ENCODE measurements around the gene NPLOC4.

The NPLOC4 gene

GRCh38 chr17:81561494-81561885 lies 75.4 kb downstream of the NPLOC4 start:
- Mint-ChIP-seq H3K4me1 (ENCODE audit: low read depth) (peaks cover 11% of the 10 kb centered on the region), H3K4me3 (no peak overlapping the region), H3K36me3 (ENCODE audit: low read depth) (peaks cover 54% of the 10 kb centered on the region), H3K9me3 (no peaks in the 10 kb centered on the region), H3K27me3 (no peaks in the 10 kb centered on the region), H3K27ac (no peak overlapping the region)

- Mint-ChIP-seq H3K36me3 (ENCODE audit: low read depth) (peaks cover 33% of the 10 kb centered on the region), H3K4me3 (no peak overlapping the region), H3K27me3 (no peaks in the 10 kb centered on the region), H3K9me3 (no peaks in the 10 kb centered on the region), H3K27ac (no peak overlapping the region), H3K4me1 (ENCODE audit: low read depth) (peaks cover 18% of the 10 kb centered on the region)
Observed at GRCh38 chr17:81558941-81559806, 77.7 kb downstream of the NPLOC4 start.

DNA sequence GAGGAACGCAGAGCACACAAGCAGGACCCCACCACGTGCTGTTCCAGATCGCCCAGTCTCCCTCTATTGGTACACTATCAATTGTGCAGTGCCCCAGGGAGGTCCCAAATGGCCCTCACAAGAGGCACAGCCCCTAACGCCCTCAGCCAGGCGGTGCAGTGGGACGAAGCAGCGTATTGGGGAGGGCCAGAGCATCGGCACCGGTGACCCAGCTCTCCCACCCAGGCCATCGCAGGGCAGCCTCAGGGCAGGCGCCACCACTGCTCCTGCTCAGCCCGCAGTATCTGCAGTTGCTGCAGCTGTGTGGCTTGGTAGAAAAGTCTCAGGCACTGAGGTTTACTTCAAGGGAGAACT lies 78.8 kb downstream of the NPLOC4 start:
- Mint-ChIP-seq H3K4me3 (no peak overlapping the region), H3K9me3 (no peaks in the 10 kb centered on the region), H3K27ac (no peak overlapping the region), H3K27me3 (no peaks in the 10 kb centered on the region), H3K36me3 (ENCODE audit: low read depth) (peaks cover 37% of the 10 kb centered on the region), H3K4me1 (ENCODE audit: low read depth) (peaks cover 28% of the 10 kb centered on the region)

DNA sequence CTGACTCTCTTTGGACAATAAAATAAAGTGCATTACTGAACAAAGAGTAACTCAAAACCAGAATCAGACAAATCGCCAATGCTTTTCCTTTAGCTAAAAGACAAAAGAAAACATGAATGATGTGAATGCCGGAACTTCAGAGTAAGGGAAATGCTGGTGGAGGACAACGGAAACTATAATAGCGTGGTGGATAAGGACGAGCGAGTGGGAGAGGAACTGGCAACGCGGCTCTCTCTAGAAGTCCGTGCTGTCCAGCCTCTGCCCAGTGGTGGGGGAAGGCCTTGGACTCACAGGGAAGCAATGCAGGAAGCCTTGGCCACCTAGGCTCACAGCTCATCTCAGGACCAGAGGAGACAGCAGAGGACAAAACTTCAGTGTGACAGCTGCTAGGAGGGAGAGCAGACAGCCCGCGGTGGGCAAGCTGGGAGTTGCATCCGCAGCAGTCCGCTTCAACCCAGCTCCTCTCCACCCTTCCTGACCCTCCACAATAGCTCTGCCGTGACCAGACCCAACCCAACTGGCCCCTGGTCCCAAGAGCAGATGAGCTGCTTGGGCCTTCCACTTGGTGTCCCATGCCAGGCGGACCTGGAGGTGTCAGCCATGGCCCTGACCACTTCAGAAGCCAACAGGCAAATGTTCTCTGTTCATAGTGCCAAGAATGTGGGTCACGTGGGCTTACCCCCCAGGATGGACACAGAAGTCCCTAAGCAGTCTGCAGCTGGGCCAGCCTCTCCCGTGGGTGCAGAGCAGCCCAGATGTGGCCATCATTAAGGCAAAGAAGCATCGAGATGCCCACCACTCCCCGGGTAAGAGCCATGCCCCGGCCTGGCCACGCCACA lies 79.4 kb downstream of the NPLOC4 start:
- Mint-ChIP-seq H3K36me3 (ENCODE audit: low read depth) (peaks cover 35% of the 10 kb centered on the region), H3K9me3 (no peaks in the 10 kb centered on the region), H3K27ac (no peak overlapping the region), H3K4me3 (no peak overlapping the region), H3K4me1 (ENCODE audit: low read depth) (peaks cover 30% of the 10 kb centered on the region), H3K27me3 (no peaks in the 10 kb centered on the region)

DNA sequence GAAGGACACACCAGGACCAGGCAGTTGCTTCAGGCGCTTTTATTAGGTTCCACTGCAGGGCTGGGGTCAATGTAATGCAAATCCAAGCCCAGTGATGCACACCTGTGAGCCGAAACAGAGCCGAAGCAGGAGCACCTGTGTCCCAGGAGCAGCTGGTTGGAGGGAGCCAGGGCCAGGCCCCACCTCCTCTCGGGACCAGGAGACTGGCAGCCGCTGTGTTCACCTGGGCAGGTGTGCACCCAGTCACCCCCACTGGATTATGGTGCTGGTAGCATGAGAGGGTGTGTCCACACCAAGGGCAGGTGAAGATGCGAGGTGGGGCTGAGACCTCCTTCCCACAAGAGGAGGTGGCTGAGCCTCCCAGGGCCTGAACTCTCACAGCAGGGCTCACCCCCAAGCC lies 80.0 kb downstream of the NPLOC4 start:
- Mint-ChIP-seq H3K4me3 (no peak overlapping the region), H3K4me1 (ENCODE audit: low read depth) (peaks cover 30% of the 10 kb centered on the region), H3K9me3 (no peaks in the 10 kb centered on the region), H3K36me3 (ENCODE audit: low read depth) (peaks cover 32% of the 10 kb centered on the region), H3K27me3 (no peaks in the 10 kb centered on the region), H3K27ac (no peak overlapping the region)

DNA sequence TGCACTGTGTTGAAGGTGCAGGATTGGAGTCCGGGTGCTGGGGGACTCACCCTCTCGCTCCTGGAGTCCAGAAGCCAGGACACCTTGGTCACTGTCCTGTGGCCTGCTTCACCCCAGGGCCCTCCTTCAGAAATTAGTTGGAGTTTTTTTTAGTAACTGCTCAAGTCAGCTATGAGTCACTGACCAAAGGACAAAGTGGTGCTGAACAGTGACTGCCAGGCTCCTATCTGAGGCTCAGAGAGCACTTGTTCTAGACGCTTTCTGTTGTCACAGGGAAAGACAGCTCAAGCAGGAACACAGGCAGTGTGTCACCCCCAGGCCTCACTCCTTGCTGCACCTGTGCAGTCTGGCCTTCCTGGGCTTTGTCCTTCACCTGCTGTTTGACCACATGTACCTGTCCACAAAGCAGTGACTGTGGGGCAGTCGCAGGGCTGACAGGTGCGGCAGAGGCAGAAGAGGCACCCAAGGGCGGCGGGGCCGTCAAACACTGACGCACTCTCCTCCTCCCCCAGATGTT lies 80.7 kb downstream of the NPLOC4 start:
- no peaks in the 10 kb centered on the region for H3K27me3 Mint-ChIP-seq
- peaks cover 31% of the 10 kb centered on the region for H3K36me3 Mint-ChIP-seq (ENCODE audit: low read depth)
- H3K4me1 Mint-ChIP-seq (ENCODE audit: low read depth): peaks cover 33% of the 10 kb centered on the region
- no peaks in the 10 kb centered on the region for H3K9me3 Mint-ChIP-seq
- peak overlapping the region; percentile 26 for H3K27ac Mint-ChIP-seq
- no peak overlapping the region for H3K4me3 Mint-ChIP-seq

GRCh38 chr17:81553616-81554181 lies 83.2 kb downstream of the NPLOC4 start:
- Mint-ChIP-seq H3K9me3 (no peaks in the 10 kb centered on the region), H3K4me3 (peak overlapping the region; percentile 88), H3K27ac (peak overlapping the region; percentile 91), H3K27me3 (no peaks in the 10 kb centered on the region), H3K4me1 (ENCODE audit: low read depth) (peaks cover 43% of the 10 kb centered on the region), H3K36me3 (ENCODE audit: low read depth) (peaks cover 28% of the 10 kb centered on the region)

DNA sequence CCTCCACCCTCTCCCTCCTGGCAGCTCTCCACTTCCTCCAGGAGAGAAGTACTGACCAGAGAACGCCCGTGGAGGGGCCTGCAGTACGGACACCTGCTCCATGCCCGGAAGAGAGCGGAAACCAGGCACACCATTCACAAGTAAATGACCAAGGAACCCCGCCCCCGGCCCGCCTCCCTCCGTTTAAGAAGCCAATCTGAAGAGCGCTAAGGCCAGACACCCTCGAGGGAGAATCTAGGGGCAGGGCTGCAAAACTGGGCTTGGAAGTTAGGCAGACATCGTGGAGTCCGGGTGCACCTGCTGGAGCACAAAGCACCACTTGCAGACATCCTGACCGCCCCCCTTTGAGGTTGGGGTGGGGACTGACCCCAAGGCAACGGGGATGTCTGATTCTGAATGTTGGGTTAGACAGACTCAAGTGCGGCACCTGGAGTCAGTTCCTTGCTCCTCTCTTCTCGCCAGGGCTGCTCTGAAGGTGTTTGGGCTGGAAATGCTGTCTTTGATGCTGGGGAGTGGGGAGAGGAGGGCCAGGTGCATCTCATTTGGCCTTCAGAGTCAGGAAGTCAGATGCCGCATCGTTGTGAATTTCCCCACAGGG lies 83.8 kb downstream of the NPLOC4 start:
- peak overlapping the region; percentile 88 for H3K4me3 Mint-ChIP-seq
- H3K27ac Mint-ChIP-seq: peak overlapping the region; percentile 91
- H3K4me1 Mint-ChIP-seq (ENCODE audit: low read depth): peaks cover 43% of the 10 kb centered on the region
- H3K27me3 Mint-ChIP-seq: no peaks in the 10 kb centered on the region
- H3K36me3 Mint-ChIP-seq (ENCODE audit: low read depth): peaks cover 27% of the 10 kb centered on the region
- no peaks in the 10 kb centered on the region for H3K9me3 Mint-ChIP-seq

DNA sequence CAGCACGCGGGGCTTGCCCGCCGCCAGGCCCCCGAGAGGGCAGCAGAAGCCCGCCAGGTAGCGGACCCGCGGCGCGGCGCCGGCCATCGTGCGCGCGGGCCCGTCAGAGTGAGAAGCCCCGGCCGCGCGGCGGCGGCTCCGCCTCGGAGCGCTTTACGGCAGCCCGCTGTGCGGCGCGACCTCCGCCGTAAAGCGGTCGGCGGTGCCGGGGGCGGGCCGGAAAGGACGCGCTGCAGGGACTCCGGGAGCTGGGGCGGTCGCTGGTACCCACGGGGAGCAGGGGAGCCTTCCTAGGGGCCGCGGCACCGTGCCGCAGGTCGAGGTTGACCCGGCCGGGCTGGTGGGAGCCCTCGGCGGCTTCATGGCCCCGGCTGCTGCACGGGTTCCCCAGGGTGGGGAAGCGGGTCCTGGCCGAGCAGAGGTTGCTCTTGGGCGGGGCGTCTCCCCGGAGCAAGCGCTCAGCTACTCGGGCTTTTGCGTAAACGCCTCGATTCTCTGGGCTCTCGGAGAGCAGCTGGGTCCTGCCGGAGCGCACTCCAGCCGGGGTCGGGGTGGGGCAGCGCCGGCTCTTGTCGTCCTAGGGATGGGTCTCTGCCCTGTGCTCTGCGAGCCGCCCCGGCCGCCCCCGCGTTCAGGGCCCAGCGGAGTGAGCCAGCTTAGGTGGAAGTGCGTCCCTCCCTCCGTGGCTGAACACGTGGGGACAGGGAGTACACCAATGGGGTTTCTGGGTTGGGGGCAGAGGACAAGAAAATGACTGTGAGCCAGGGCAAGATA lies 84.5 kb downstream of the NPLOC4 start, which contains the start of gene FAAP100:
FAAP100 (minus strand) TSS at position 110 of the 774 bp plus-strand sequence; CDS start at position 87, 23 bp downstream.
- Mint-ChIP-seq H3K4me3 (peak within 1 kb of the TSS; percentile 90), H3K4me1 (ENCODE audit: low read depth) (peaks cover 43% of the 10 kb centered on the region), H3K36me3 (ENCODE audit: low read depth) (peaks cover 23% of the 10 kb centered on the region), H3K9me3 (no peaks in the 10 kb centered on the region), H3K27me3 (no peaks in the 10 kb centered on the region), H3K27ac (peak within 1 kb of the TSS; percentile 91)

- Mint-ChIP-seq H3K36me3 (ENCODE audit: low read depth) (peaks cover 19% of the 10 kb centered on the region), H3K27me3 (no peaks in the 10 kb centered on the region), H3K27ac (peak overlapping the region; percentile 82), H3K4me1 (ENCODE audit: low read depth) (peaks cover 43% of the 10 kb centered on the region), H3K9me3 (no peaks in the 10 kb centered on the region), H3K4me3 (peak overlapping the region; percentile 90)
Observed at GRCh38 chr17:81551458-81552243, 85.3 kb downstream of the NPLOC4 start.

- peaks cover 19% of the 10 kb centered on the region for H3K36me3 Mint-ChIP-seq (ENCODE audit: low read depth)
- H3K4me3 Mint-ChIP-seq: peak overlapping the region; percentile 90
- H3K27ac Mint-ChIP-seq: peak overlapping the region; percentile 82
- H3K9me3 Mint-ChIP-seq: no peaks in the 10 kb centered on the region
- H3K4me1 Mint-ChIP-seq (ENCODE audit: low read depth): peaks cover 40% of the 10 kb centered on the region
- no peaks in the 10 kb centered on the region for H3K27me3 Mint-ChIP-seq
Observed at GRCh38 chr17:81550830-81551457, 86.0 kb downstream of the NPLOC4 start.

GRCh38 chr17:81550285-81550684 lies 86.6 kb downstream of the NPLOC4 start:
- Mint-ChIP-seq H3K9me3 (no peaks in the 10 kb centered on the region), H3K27me3 (no peaks in the 10 kb centered on the region), H3K27ac (no peak overlapping the region), H3K36me3 (ENCODE audit: low read depth) (peaks cover 19% of the 10 kb centered on the region), H3K4me1 (ENCODE audit: low read depth) (peaks cover 40% of the 10 kb centered on the region), H3K4me3 (peak overlapping the region; percentile 90)

DNA sequence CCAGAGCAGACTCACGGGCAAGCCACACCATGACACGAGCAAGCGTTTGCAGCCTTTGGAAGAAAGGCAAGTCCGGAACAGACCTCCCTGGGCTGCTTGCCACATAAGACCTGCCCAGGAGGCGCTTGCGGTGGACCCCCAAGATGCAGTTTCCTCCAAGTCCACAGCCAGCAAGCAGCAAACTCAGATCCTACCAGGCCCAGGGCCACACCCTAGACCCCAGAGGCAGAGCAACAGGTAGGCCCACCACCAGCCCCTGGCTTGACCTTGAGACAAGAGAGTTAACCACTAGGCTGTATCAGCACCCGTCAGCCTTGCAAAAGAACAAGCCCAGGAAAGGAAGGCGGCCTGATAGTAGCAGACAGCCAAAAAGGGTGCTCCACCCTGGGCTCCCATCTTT lies 87.1 kb downstream of the NPLOC4 start:
- Mint-ChIP-seq H3K27ac (no peak overlapping the region), H3K27me3 (no peaks in the 10 kb centered on the region), H3K36me3 (ENCODE audit: low read depth) (peaks cover 19% of the 10 kb centered on the region), H3K4me3 (peak overlapping the region; percentile 90), H3K4me1 (ENCODE audit: low read depth) (peaks cover 40% of the 10 kb centered on the region), H3K9me3 (no peaks in the 10 kb centered on the region)
